HT-29 (cell line): ENCODE data around the gene MED12L. TPM values are rescaled to one million over a fixed set of nuclear protein-coding genes. Genes with fewer than 3 reads are reported as not detected.

ENCODE experiments used
- DNase-seq: peaks from one replicate; pipeline ENCODE4 v3.0.0-alpha.2; 2015; ENCODE audit warnings: low spot score
- total RNA-seq: library from RNA; depleted of rRNA; stranded (reverse); fragments of >200 nt; shearing (Covaris generic); gene quantifications from 2 replicates; pipeline ENCODE4 v1.2.3, GENCODE V29; 2014

MED12L gene
- total RNA-seq, 1 experiment from 2014 or later = not detected

- no peak for DNase-seq
Measured at GRCh38 chr3:151285940-151286339, 200.5 kb downstream of the MED12L start.

- no peak for DNase-seq
Measured at GRCh38 chr3:151289445-151289844, 204.0 kb downstream of the MED12L start.

GRCh38 chr3:151290673-151291072 lies 205.2 kb downstream of the MED12L start:
- peak; percentile 67 for DNase-seq

- no peak for DNase-seq
Measured at GRCh38 chr3:151293127-151293526, 207.7 kb downstream of the MED12L start.

- no peak for DNase-seq
Measured at GRCh38 chr3:151296226-151296625, 210.8 kb downstream of the MED12L start.

- DNase-seq = no peak
Measured at GRCh38 chr3:151297429-151297828, 212.0 kb downstream of the MED12L start.

- no peak for DNase-seq
Measured at GRCh38 chr3:151299006-151299405, 213.5 kb downstream of the MED12L start.

- DNase-seq = no peak
Measured at GRCh38 chr3:151300539-151300938, 215.1 kb downstream of the MED12L start.

- no peak for DNase-seq
Measured at GRCh38 chr3:151301787-151302186, 216.3 kb downstream of the MED12L start.

- DNase-seq = no peak
Measured at GRCh38 chr3:151303751-151304150, 218.3 kb downstream of the MED12L start.

GRCh38 chr3:151305060-151305774 lies 219.8 kb downstream of the MED12L start:
- DNase-seq = peak; percentile 98

GRCh38 chr3:151305775-151306151 lies 220.3 kb downstream of the MED12L start:
- DNase-seq = no peak

GRCh38 chr3:151306168-151306810 lies 220.8 kb downstream of the MED12L start:
- DNase-seq = no peak

GRCh38 chr3:151307131-151307530 lies 221.7 kb downstream of the MED12L start:
- DNase-seq = no peak

- no peak for DNase-seq
Measured at GRCh38 chr3:151307583-151308488, 222.4 kb downstream of the MED12L start.

GRCh38 chr3:151309566-151309965 lies 224.1 kb downstream of the MED12L start:
- no peak for DNase-seq

GRCh38 chr3:151312972-151313371 lies 227.5 kb downstream of the MED12L start:
- DNase-seq = no peak

- DNase-seq = no peak
Measured at GRCh38 chr3:151314137-151314536, 228.7 kb downstream of the MED12L start.

- no peak for DNase-seq
Measured at GRCh38 chr3:151314593-151314992, 229.1 kb downstream of the MED12L start.

- DNase-seq = peak; percentile 51
Measured at GRCh38 chr3:151315136-151315535, 229.7 kb downstream of the MED12L start.

- peak; percentile 55 for DNase-seq
Measured at GRCh38 chr3:151315846-151316245, 230.4 kb downstream of the MED12L start.

- peak; percentile 84 for DNase-seq
Measured at GRCh38 chr3:151316267-151316991, 231.0 kb downstream of the MED12L start, which contains the start of gene GPR87. GPR87 (minus strand) TSS chr3:151316820; CDS start chr3:151300100, 16,720 bp downstream.
